Mesendoderm (in vitro differentiated cells): ENCODE data around the gene EPSTI1.

Source experiments
- DNase-seq: peaks from one replicate; pipeline ENCODE4 v3.0.0; 2013
- H2AK5ac ChIP-seq: 2 replicates; pipeline ENCODE4 v1.6.1; 2013; ENCODE audit warnings: low read length, inconsistent platforms
- H2BK120ac ChIP-seq: 2 replicates; pipeline ENCODE4 v1.6.1; 2013; ENCODE audit warnings: low read depth, mild to moderate bottlenecking, low read length, moderate library complexity, mixed read lengths
- H2BK15ac ChIP-seq: replicated peaks from 2 replicates; pipeline ENCODE4 v1.6.1; 2013; ENCODE audit warnings: low read depth, mild to moderate bottlenecking, moderate library complexity
- H2BK5ac ChIP-seq: 2 replicates; pipeline ENCODE4 v1.6.1; 2013; ENCODE audit warnings: low read length, inconsistent platforms
- H3K18ac ChIP-seq: 2 replicates; pipeline ENCODE4 v1.6.1; 2013; ENCODE audit warnings: mild to moderate bottlenecking, low read length, mixed read lengths
- H3K23ac ChIP-seq: one replicate; pipeline ENCODE4 v1.6.1; 2013; ENCODE audit warnings: low read length
- H3K27ac ChIP-seq: 2 replicates; pipeline ENCODE4 v1.5.1; 2013; ENCODE audit warnings: low read depth, mild to moderate bottlenecking, inconsistent platforms, low read length, moderate library complexity
- H3K27me3 ChIP-seq: 2 replicates; pipeline ENCODE4 v1.6.1; 2013; ENCODE audit warnings: low read length, control low read depth, mild to moderate bottlenecking, inconsistent platforms; ENCODE audit not compliant: insufficient read depth, poor library complexity
- H3K36me3 ChIP-seq: 2 replicates; pipeline ENCODE4 v1.6.1; 2013; ENCODE audit warnings: low read length, inconsistent platforms; ENCODE audit not compliant: control insufficient read depth, insufficient read depth
- H3K4ac ChIP-seq: one replicate; pipeline ENCODE4 v1.6.1; 2013; ENCODE audit warnings: low read depth, mild to moderate bottlenecking, low read length, moderate library complexity
- H3K4me1 ChIP-seq: 2 replicates; pipeline ENCODE4 v1.6.1; 2013; ENCODE audit warnings: low read depth, low read length, inconsistent platforms; ENCODE audit not compliant: control insufficient read depth
- H3K4me2 ChIP-seq: 2 replicates; pipeline ENCODE4 v1.6.1; 2013; ENCODE audit warnings: low read length
- H3K4me3 ChIP-seq: 2 replicates; pipeline ENCODE4 v1.5.1; 2013; ENCODE audit warnings: mild to moderate bottlenecking, low read length
- H3K56ac ChIP-seq: one replicate; pipeline ENCODE4 v1.6.1; 2013; ENCODE audit warnings: low read length
- H3K79me1 ChIP-seq: 2 replicates; pipeline ENCODE4 v1.6.1; 2013; ENCODE audit warnings: low read length, inconsistent platforms
- H3K79me2 ChIP-seq: 2 replicates; pipeline ENCODE4 v1.6.1; 2013; ENCODE audit warnings: mild to moderate bottlenecking, low read length; ENCODE audit not compliant: control insufficient read depth, insufficient read depth
- H3K9ac ChIP-seq: 2 replicates; pipeline ENCODE4 v1.6.1; 2013; ENCODE audit warnings: low read length, inconsistent platforms
- H4K5ac ChIP-seq: one replicate; pipeline ENCODE4 v1.6.1; 2013; ENCODE audit warnings: low read length
- H4K8ac ChIP-seq: one replicate; pipeline ENCODE4 v1.6.1; 2013; ENCODE audit warnings: low read depth, mild to moderate bottlenecking, control low read depth, low read length, moderate library complexity
- WGBS: extraction: QIAGEN DNeasy Blood & Tissue Kit; methylation state at CpG from one replicate; pipeline ENCODE4 v1.1.7; 2013; ENCODE audit warnings: low lambda C conversion rate, missing lambda C conversion rate; ENCODE audit not compliant: insufficient coverage; ENCODE audit errors: extremely low coverage; 5-methylcytosine and 5-hydroxymethylcytosine counted together

Gene EPSTI1

GRCh38 chr13:42973581-42973980, 18.5 kb downstream of the EPSTI1 start:
- Histone ChIP-seq H3K4me1 (peaks cover 11% of the 10 kb centered on the region), H2AK5ac (no peak overlapping the region), H3K56ac (no peak overlapping the region), H3K18ac (no peak overlapping the region), H3K23ac (no peak overlapping the region), H3K9ac (no peak overlapping the region), H3K27me3 (no peaks in the 10 kb centered on the region), H2BK120ac (no peak overlapping the region), H4K5ac (no peak overlapping the region), H4K8ac (no peak overlapping the region), H3K4ac (no peak overlapping the region), H2BK15ac (no peak overlapping the region), H3K36me3 (no peaks in the 10 kb centered on the region), H2BK5ac (no peak overlapping the region), H3K27ac (no peak overlapping the region), H3K4me3 (no peak overlapping the region), H3K79me1 (no peaks in the 10 kb centered on the region), H3K79me2 (no peaks in the 10 kb centered on the region), H3K4me2 (no peak overlapping the region)
- peak; percentile 26 for DNase-seq
- WGBS = no CpG with 5 or more reads among the region's 3 CpGs

- Histone ChIP-seq H3K18ac (no peak overlapping the region), H3K4me3 (no peak overlapping the region), H3K79me2 (no peaks in the 10 kb centered on the region), H3K9ac (no peak overlapping the region), H3K4me2 (no peak overlapping the region), H4K5ac (no peak overlapping the region), H3K4ac (peak overlapping the region; percentile 65), H2BK5ac (peak overlapping the region; percentile 16), H4K8ac (no peak overlapping the region), H3K56ac (peak overlapping the region; percentile 8), H3K36me3 (no peaks in the 10 kb centered on the region), H2AK5ac (no peak overlapping the region), H3K23ac (no peak overlapping the region), H3K79me1 (no peaks in the 10 kb centered on the region), H3K27me3 (no peaks in the 10 kb centered on the region), H3K4me1 (peaks cover 11% of the 10 kb centered on the region), H2BK15ac (peak overlapping the region; percentile 4), H3K27ac (no peak overlapping the region), H2BK120ac (no peak overlapping the region)
- peak; percentile 56 for DNase-seq
- WGBS = no CpG with 5 or more reads among the region's 9 CpGs
Observed at GRCh38 chr13:42971691-42972347, 20.2 kb downstream of the EPSTI1 start.

- H2BK5ac ChIP-seq = peak overlapping the region; percentile 94
- no CpG with 5 or more reads among the region's 6 CpGs for WGBS
- no peak overlapping the region for H3K4me2 ChIP-seq
- no peaks in the 10 kb centered on the region for H3K79me1 ChIP-seq
- peak overlapping the region; percentile 83 for H3K4ac ChIP-seq
- no peaks in the 10 kb centered on the region for H3K27me3 ChIP-seq
- no peak overlapping the region for H4K8ac ChIP-seq
- no peaks in the 10 kb centered on the region for H3K36me3 ChIP-seq
- peak overlapping the region; percentile 87 for H3K56ac ChIP-seq
- peak overlapping the region; percentile 1 for H3K27ac ChIP-seq
- peak; percentile 86 for DNase-seq
- H3K4me3 ChIP-seq = no peak overlapping the region
- peak overlapping the region; percentile 4 for H2BK15ac ChIP-seq
- peak overlapping the region; percentile 21 for H3K9ac ChIP-seq
- peak overlapping the region; percentile 95 for H2BK120ac ChIP-seq
- peak overlapping the region; percentile 78 for H3K18ac ChIP-seq
- H3K79me2 ChIP-seq = no peaks in the 10 kb centered on the region
- H4K5ac ChIP-seq = peak overlapping the region; percentile 7
- H3K23ac ChIP-seq = peak overlapping the region; percentile 95
- peak overlapping the region; percentile 87 for H2AK5ac ChIP-seq
- H3K4me1 ChIP-seq = peaks cover 11% of the 10 kb centered on the region
Observed at GRCh38 chr13:42970824-42971690, 21.0 kb downstream of the EPSTI1 start.

GRCh38 chr13:42969565-42970172, 22.4 kb downstream of the EPSTI1 start:
- no peak overlapping the region for H3K4me3 ChIP-seq
- WGBS = no CpG with 5 or more reads among the region's 12 CpGs
- H2BK5ac ChIP-seq = no peak overlapping the region
- no peak overlapping the region for H2BK15ac ChIP-seq
- H3K27me3 ChIP-seq = no peaks in the 10 kb centered on the region
- no peak overlapping the region for H3K27ac ChIP-seq
- no peaks in the 10 kb centered on the region for H3K79me1 ChIP-seq
- DNase-seq = peak; percentile 83
- H3K23ac ChIP-seq = no peak overlapping the region
- H3K36me3 ChIP-seq = no peaks in the 10 kb centered on the region
- H4K5ac ChIP-seq = no peak overlapping the region
- H3K79me2 ChIP-seq = no peaks in the 10 kb centered on the region
- peak overlapping the region; percentile 70 for H3K4ac ChIP-seq
- H3K56ac ChIP-seq = no peak overlapping the region
- peak overlapping the region; percentile 5 for H3K18ac ChIP-seq
- no peak overlapping the region for H3K9ac ChIP-seq
- H3K4me2 ChIP-seq = no peak overlapping the region
- no peak overlapping the region for H2BK120ac ChIP-seq
- no peak overlapping the region for H2AK5ac ChIP-seq
- peaks cover 11% of the 10 kb centered on the region for H3K4me1 ChIP-seq
- H4K8ac ChIP-seq = no peak overlapping the region

- Histone ChIP-seq H2BK120ac (no peak overlapping the region), H3K23ac (no peak overlapping the region), H3K79me2 (no peaks in the 10 kb centered on the region), H3K9ac (no peak overlapping the region), H2BK5ac (no peak overlapping the region), H3K4me1 (peaks cover 11% of the 10 kb centered on the region), H3K36me3 (no peaks in the 10 kb centered on the region), H3K27me3 (no peaks in the 10 kb centered on the region), H2BK15ac (no peak overlapping the region), H3K4me2 (no peak overlapping the region), H3K27ac (no peak overlapping the region), H3K79me1 (no peaks in the 10 kb centered on the region), H3K56ac (peak overlapping the region; percentile 3), H4K8ac (no peak overlapping the region), H4K5ac (no peak overlapping the region), H2AK5ac (no peak overlapping the region), H3K4me3 (no peak overlapping the region), H3K18ac (no peak overlapping the region), H3K4ac (no peak overlapping the region)
- no CpG with 5 or more reads among the region's 8 CpGs for WGBS
- DNase-seq = peak; percentile 60
Observed at GRCh38 chr13:42968906-42969305, 23.1 kb downstream of the EPSTI1 start.
